Measurements from ENCODE around the gene EML4. TPM values are rescaled to one million over a fixed set of nuclear protein-coding genes. Genes with fewer than 3 reads are reported as not detected.

EML4 gene
- total RNA-seq, 1 donor from 2014 or later, result 72.2 TPM

- H3K9me3 Mint-ChIP-seq, result no peaks in the 10 kb centered on the region
- no peak overlapping the region for H3K27ac Mint-ChIP-seq (ENCODE audit: unreplicated experiment)
- H3K27me3 Mint-ChIP-seq (ENCODE audit: low read depth), result no peaks in the 10 kb centered on the region
- peaks cover 17% of the 10 kb centered on the region for H3K36me3 Mint-ChIP-seq (ENCODE audit: low read depth)
- H3K4me3 Mint-ChIP-seq, result no peak overlapping the region
- no peak for DNase-seq (ENCODE audit: low read depth, low spot score)
- TF ChIP-seq CTCF (conservative IDR thresholded peaks at IDR 0.05), result no peak
- H3K4me1 Mint-ChIP-seq, result no peaks in the 10 kb centered on the region
Measured at GRCh38 chr2:42281416-42282081, 112.4 kb downstream of the EML4 start.

- Mint-ChIP-seq H3K27me3 (ENCODE audit: low read depth) (no peaks in the 10 kb centered on the region), H3K27ac (ENCODE audit: unreplicated experiment) (no peak overlapping the region), H3K4me1 (peaks cover 4% of the 10 kb centered on the region), H3K9me3 (no peaks in the 10 kb centered on the region), H3K4me3 (no peak overlapping the region), H3K36me3 (ENCODE audit: low read depth) (peaks cover 9% of the 10 kb centered on the region)
- no peak for DNase-seq (ENCODE audit: low read depth, low spot score)
- no peak for TF ChIP-seq CTCF (conservative IDR thresholded peaks at IDR 0.05)
Measured at GRCh38 chr2:42284019-42284418, 114.9 kb downstream of the EML4 start.

- Mint-ChIP-seq H3K36me3 (ENCODE audit: low read depth) (peaks cover 12% of the 10 kb centered on the region), H3K9me3 (no peaks in the 10 kb centered on the region)
Measured at GRCh38 chr2:42286268-42286946, 117.3 kb downstream of the EML4 start.

GRCh38 chr2:42288811-42289210 is 119.7 kb downstream of the EML4 start:
- Mint-ChIP-seq H3K4me1 (peaks cover 4% of the 10 kb centered on the region), H3K27ac (ENCODE audit: unreplicated experiment) (no peak overlapping the region), H3K27me3 (ENCODE audit: low read depth) (no peaks in the 10 kb centered on the region), H3K4me3 (no peak overlapping the region), H3K36me3 (ENCODE audit: low read depth) (peaks cover 12% of the 10 kb centered on the region), H3K9me3 (no peaks in the 10 kb centered on the region)
- no peak for TF ChIP-seq CTCF (conservative IDR thresholded peaks at IDR 0.05)
- no peak for DNase-seq (ENCODE audit: low read depth, low spot score)

More at GRCh38 chr2:42286268-42286946, 117.3 kb downstream of the EML4 start:
- H3K27ac Mint-ChIP-seq (ENCODE audit: unreplicated experiment), result no peak overlapping the region
- no peak for TF ChIP-seq CTCF (conservative IDR thresholded peaks at IDR 0.05)
- H3K27me3 Mint-ChIP-seq (ENCODE audit: low read depth), result no peaks in the 10 kb centered on the region
- peaks cover 4% of the 10 kb centered on the region for H3K4me1 Mint-ChIP-seq
- no peak overlapping the region for H3K4me3 Mint-ChIP-seq
- no peak for DNase-seq (ENCODE audit: low read depth, low spot score)

- Mint-ChIP-seq H3K9me3 (no peaks in the 10 kb centered on the region), H3K4me3 (no peak overlapping the region), H3K36me3 (ENCODE audit: low read depth) (peaks cover 12% of the 10 kb centered on the region), H3K27ac (ENCODE audit: unreplicated experiment) (no peak overlapping the region), H3K27me3 (ENCODE audit: low read depth) (no peaks in the 10 kb centered on the region), H3K4me1 (peaks cover 4% of the 10 kb centered on the region)
- TF ChIP-seq CTCF (conservative IDR thresholded peaks at IDR 0.05), result no peak
- no peak for DNase-seq (ENCODE audit: low read depth, low spot score)
Measured at GRCh38 chr2:42289222-42289621, 120.1 kb downstream of the EML4 start.
